ENCODE data around the gene LYZL4.

- no peak for TF ChIP-seq GATA3 (IDR thresholded peaks at IDR 0.05; ENCODE audit: low read depth, low read length)
- TF ChIP-seq GATA2 (IDR thresholded peaks at IDR 0.05; ENCODE audit: low read depth, low read length): no peak
Observed at GRCh38 chr3:42440924-42441323, 30.5 kb upstream of the LYZL4 start.
